Stimulated activated CD8-positive, alpha-beta memory T cell treated with anti-CD3 and anti-CD28 coated beads, Interleukin-12 subunit alpha, Interleukin-12 subunit beta, amount 100 ng/mL, for 24 hours (primary cell): ENCODE data around the gene SLC9A2.

Source experiments
- DNase-seq: peaks from one replicate; pipeline ENCODE4 v3.0.0-alpha.2; 2020; ENCODE audit errors: extremely low read depth

Gene SLC9A2

GRCh38 chr2:102619414-102620319, at the start of gene SLC9A2:
Gene SLC9A2, plus strand, starts transcription at chr2:102619553. Its CDS starts 296 bp downstream, at chr2:102619849.
- DNase-seq = no peak

GRCh38 chr2:102575888-102576287, 43.5 kb upstream of the SLC9A2 start:
- DNase-seq = no peak

GRCh38 chr2:102578376-102578775, 41.0 kb upstream of the SLC9A2 start:
- no peak for DNase-seq

GRCh38 chr2:102581911-102582310, 37.4 kb upstream of the SLC9A2 start:
- DNase-seq = no peak

GRCh38 chr2:102582845-102583244, 36.5 kb upstream of the SLC9A2 start:
- no peak for DNase-seq

- DNase-seq = no peak
These were observed 33.4 kb upstream of the SLC9A2 start for GRCh38 chr2:102585847-102586404.

GRCh38 chr2:102588213-102588939, 31.0 kb upstream of the SLC9A2 start:
- DNase-seq = no peak

- no peak for DNase-seq
These were observed 29.9 kb upstream of the SLC9A2 start for GRCh38 chr2:102589444-102589843.

GRCh38 chr2:102591491-102592045, 27.8 kb upstream of the SLC9A2 start:
- DNase-seq = no peak

- no peak for DNase-seq
These were observed 26.8 kb upstream of the SLC9A2 start for GRCh38 chr2:102592601-102593000.

GRCh38 chr2:102593516-102593915, 25.8 kb upstream of the SLC9A2 start:
- no peak for DNase-seq

GRCh38 chr2:102594445-102595016, 24.8 kb upstream of the SLC9A2 start:
- no peak for DNase-seq

GRCh38 chr2:102597788-102598187, 21.6 kb upstream of the SLC9A2 start:
- no peak for DNase-seq

GRCh38 chr2:102599486-102599885, 19.9 kb upstream of the SLC9A2 start:
- no peak for DNase-seq

GRCh38 chr2:102601730-102602129, 17.6 kb upstream of the SLC9A2 start:
- no peak for DNase-seq

- no peak for DNase-seq
These were observed 15.4 kb upstream of the SLC9A2 start for GRCh38 chr2:102603904-102604303.

GRCh38 chr2:102604769-102605168, 14.6 kb upstream of the SLC9A2 start:
- DNase-seq = no peak

- no peak for DNase-seq
These were observed 13.0 kb upstream of the SLC9A2 start for GRCh38 chr2:102606353-102606752.

GRCh38 chr2:102615620-102616436, 3.5 kb upstream of the SLC9A2 start:
- no peak for DNase-seq

- DNase-seq = no peak
These were observed 620 bp upstream of the SLC9A2 start for GRCh38 chr2:102618452-102619413.
